ENCODE data around the gene FBRSL1. TPM values are rescaled to one million over a fixed set of nuclear protein-coding genes. Genes with fewer than 3 reads are reported as not detected.
"Not testable (repeated sequence)": the region's sequence is repeated elsewhere in the genome, so short reads cannot be mapped to it uniquely, and the experiment has no call there.

Gene FBRSL1
- total RNA-seq, result 3.9 and 42.5 TPM in 2 replicates

DNA sequence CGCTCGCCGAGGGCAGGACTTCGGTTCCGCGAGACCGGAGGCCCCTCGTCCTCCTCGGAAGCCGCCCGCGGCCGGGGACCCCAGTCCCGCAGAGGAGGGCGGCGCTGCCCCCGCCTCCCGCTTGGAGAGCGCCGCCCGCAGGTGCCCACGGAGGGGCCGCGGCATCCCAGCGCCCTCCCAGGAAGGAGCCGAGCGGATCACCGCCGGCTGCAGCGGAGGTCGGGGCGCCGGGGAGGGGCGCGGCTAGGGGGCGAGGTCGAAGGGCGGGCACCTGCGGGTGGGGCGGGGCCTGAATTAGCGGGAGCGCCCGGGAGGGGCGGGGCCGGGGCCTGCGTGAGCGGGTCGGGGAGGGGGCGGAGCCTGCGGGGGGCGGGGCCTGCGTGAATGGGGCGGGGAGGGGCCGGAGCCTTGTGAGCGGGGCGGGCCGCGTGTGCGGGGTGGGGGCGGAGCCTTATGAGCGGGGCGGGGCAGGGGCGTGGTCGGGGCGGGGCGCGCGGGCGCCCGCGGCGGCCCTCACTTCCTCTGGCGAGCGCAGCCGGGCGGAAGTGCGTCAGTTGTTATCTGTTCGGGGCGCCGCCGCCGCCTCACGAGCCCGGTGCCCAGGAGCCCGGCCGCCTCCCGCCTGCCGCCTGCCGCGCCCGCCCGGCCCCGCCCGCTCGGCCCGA lies at the start of gene FBRSL1:
TSS of gene FBRSL1 (plus strand) at position 550 of the 665 bp plus-strand sequence.
- DNase-seq (ENCODE audit: low read depth), result peak; percentile 88
- no peak for TF ChIP-seq CTCF (IDR thresholded peaks at IDR 0.05; ENCODE audit: insufficient read depth, low read depth, low read length)
- peak within 1 kb of the TSS; percentile 69 for H3K4me3 ChIP-seq (ENCODE audit: low read depth, low read length)

DNA sequence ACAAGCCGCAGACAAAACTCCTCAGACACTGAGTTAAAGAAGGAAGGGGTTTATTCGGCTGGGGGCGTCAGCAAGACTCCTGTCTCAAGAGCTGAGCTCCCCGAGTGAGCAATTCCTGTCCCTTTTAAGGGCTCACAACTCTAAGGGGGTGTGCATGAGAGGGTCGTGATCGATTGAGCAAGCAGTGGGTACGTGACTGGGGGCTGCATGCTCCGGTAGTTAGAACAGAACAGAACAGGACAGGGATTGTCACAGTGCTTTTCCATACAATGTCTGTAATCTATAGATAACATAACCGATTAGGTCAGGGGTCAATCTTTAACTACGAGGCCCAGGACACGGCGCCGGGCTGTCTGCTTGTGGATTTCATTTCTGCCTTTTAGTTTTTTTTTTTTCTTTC lies 49.5 kb upstream of the FBRSL1 start:
- DNase-seq (ENCODE audit: low read depth); H3K4me3 ChIP-seq (ENCODE audit: low read depth, low read length): not testable (repeated sequence)

- no peak for DNase-seq (ENCODE audit: low read depth)
- TF ChIP-seq CTCF (IDR thresholded peaks at IDR 0.05; ENCODE audit: insufficient read depth, low read depth, low read length), result no peak
- H3K4me3 ChIP-seq (ENCODE audit: low read depth, low read length), result no peak overlapping the region
Observed at GRCh38 chr12:132441871-132442863, 47.8 kb upstream of the FBRSL1 start.

GRCh38 chr12:132443091-132443490 lies 46.9 kb upstream of the FBRSL1 start:
- no peak for TF ChIP-seq CTCF (IDR thresholded peaks at IDR 0.05; ENCODE audit: insufficient read depth, low read depth, low read length)
- no peak for DNase-seq (ENCODE audit: low read depth)
- no peak overlapping the region for H3K4me3 ChIP-seq (ENCODE audit: low read depth, low read length)

DNA sequence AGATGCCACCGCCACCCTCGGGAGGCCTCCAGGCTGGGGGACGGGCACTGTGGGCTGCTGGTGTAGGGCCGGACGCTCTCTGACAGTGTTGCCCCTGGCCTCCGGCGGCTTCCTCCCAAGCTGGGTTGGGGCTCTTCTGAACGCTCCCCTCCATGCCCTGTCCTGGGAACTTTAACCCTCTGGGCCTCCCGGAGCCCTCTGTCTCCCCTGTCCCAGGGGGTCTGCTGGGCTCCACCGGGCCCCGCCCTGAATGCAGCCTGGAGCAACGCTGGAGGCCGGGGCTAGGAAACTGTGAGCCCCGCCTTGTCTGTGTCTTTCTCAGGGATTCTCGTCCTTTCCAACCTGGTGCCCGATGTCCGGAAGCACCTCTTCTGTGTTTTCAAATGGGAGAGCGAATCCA lies 45.7 kb upstream of the FBRSL1 start:
- DNase-seq (ENCODE audit: low read depth), result no peak
- no peak for TF ChIP-seq CTCF (IDR thresholded peaks at IDR 0.05; ENCODE audit: insufficient read depth, low read depth, low read length)
- no peak overlapping the region for H3K4me3 ChIP-seq (ENCODE audit: low read depth, low read length)

- DNase-seq (ENCODE audit: low read depth), result no peak
- TF ChIP-seq CTCF (IDR thresholded peaks at IDR 0.05; ENCODE audit: insufficient read depth, low read depth, low read length), result no peak
- peak overlapping the region; percentile 55 for H3K4me3 ChIP-seq (ENCODE audit: low read depth, low read length)
Observed at GRCh38 chr12:132444957-132445883, 44.7 kb upstream of the FBRSL1 start.

Data from fibroblast of villous mesenchyme (primary cell).